Esophagus (tissue), 2 donors: ENCODE data around the gene MSRB2. TPM values are rescaled to one million over a fixed set of nuclear protein-coding genes. Genes with fewer than 3 reads are reported as not detected.

Experiments
- H3K27ac ChIP-seq, 2 donors: one replicate each; pipeline ENCODE4 v1.5.1; 2013; ENCODE audit warnings: low read depth in 2 of 2, mild to moderate bottlenecking in 2 of 2, inconsistent platforms in 1 of 2, low read length in 1 of 2, moderate library complexity in 1 of 2
- H3K27me3 ChIP-seq, 2 donors: one replicate each; pipeline ENCODE4 v1.6.1; 2013; ENCODE audit warnings: low read length in 2 of 2, control low read depth in 1 of 2, mild to moderate bottlenecking in 1 of 2; ENCODE audit not compliant: insufficient read depth in 2 of 2, control insufficient read depth in 1 of 2
- H3K36me3 ChIP-seq, 2 donors: one replicate each; pipeline ENCODE4 v1.6.1; 2013; ENCODE audit warnings: low read length in 1 of 2; ENCODE audit not compliant: control insufficient read depth in 2 of 2, insufficient read depth in 2 of 2
- H3K4me1 ChIP-seq, 2 donors: one replicate each; pipeline ENCODE4 v1.6.1; 2013; ENCODE audit warnings: low read length in 1 of 2; ENCODE audit not compliant: control insufficient read depth in 2 of 2, insufficient read depth in 2 of 2
- H3K4me3 ChIP-seq, 2 donors: one replicate each; pipeline ENCODE4 v1.5.1; 2013; ENCODE audit warnings: low read length in 2 of 2, mild to moderate bottlenecking in 2 of 2, low read depth in 1 of 2, moderate library complexity in 1 of 2
- H3K9me3 ChIP-seq, 2 donors: one replicate each; pipeline ENCODE4 v1.6.1; 2013; ENCODE audit warnings: mild to moderate bottlenecking in 2 of 2, low read depth in 1 of 2, low read length in 1 of 2, moderate library complexity in 1 of 2; ENCODE audit not compliant: control insufficient read depth in 2 of 2, insufficient read depth in 1 of 2
- WGBS, 2 donors: extraction: QIAGEN DNeasy Blood & Tissue Kit; methylation state at CpG; one replicate each; pipeline ENCODE4 v1.1.7; 2013; 5-methylcytosine and 5-hydroxymethylcytosine counted together
- polyA plus RNA-seq, 2 donors: library from polyadenylated mRNA; stranded (reverse); fragments of 200-250 nt; gene quantifications; one replicate each; pipeline ENCODE4 v1.2.3, GENCODE V29; 2013
- donor health status: healthy with polysubstance abuse.
- donor health status: Bipolar disorder and iron deficiency.

MSRB2 gene
- 10 to 100 TPM; 15.9 to 18.7 TPM for polyA plus RNA-seq

- peak within 1 kb of the TSS; percentile 70 to 81 for H3K4me3 ChIP-seq
- peak within 1 kb of the TSS; percentile 89 to 96 for H3K27ac ChIP-seq
- H3K27me3 ChIP-seq: no peaks in the 10 kb centered on the region
- H3K36me3 ChIP-seq: no peaks in the 10 kb centered on the region
- WGBS, 2 donors: 0 to 1% methylated on average over 27 to 50 of the region's 50 CpGs
- peaks cover 3 to 6% of the 10 kb centered on the region in 2 donors for H3K4me1 ChIP-seq
- H3K9me3 ChIP-seq: no peaks in the 10 kb centered on the region
Measured at GRCh38 chr10:23095404-23095965, at the start of gene MSRB2. TSS of gene MSRB2 (plus strand) at chr10:23095579. CDS start at chr10:23095609, 30 bp downstream.

- no peaks in the 10 kb centered on the region for H3K36me3 ChIP-seq
- H3K27ac ChIP-seq: no peak overlapping the region
- WGBS, 2 donors: 49 to 58% methylated on average over 4 of the region's 4 CpGs
- no peak overlapping the region for H3K4me3 ChIP-seq
- H3K9me3 ChIP-seq: peaks cover 0 to 4% of the 10 kb centered on the region in 2 donors
- H3K4me1 ChIP-seq: no peaks in the 10 kb centered on the region
- no peaks in the 10 kb centered on the region for H3K27me3 ChIP-seq
Measured at GRCh38 chr10:23046027-23046426, 49.4 kb upstream of the MSRB2 start.

DNA sequence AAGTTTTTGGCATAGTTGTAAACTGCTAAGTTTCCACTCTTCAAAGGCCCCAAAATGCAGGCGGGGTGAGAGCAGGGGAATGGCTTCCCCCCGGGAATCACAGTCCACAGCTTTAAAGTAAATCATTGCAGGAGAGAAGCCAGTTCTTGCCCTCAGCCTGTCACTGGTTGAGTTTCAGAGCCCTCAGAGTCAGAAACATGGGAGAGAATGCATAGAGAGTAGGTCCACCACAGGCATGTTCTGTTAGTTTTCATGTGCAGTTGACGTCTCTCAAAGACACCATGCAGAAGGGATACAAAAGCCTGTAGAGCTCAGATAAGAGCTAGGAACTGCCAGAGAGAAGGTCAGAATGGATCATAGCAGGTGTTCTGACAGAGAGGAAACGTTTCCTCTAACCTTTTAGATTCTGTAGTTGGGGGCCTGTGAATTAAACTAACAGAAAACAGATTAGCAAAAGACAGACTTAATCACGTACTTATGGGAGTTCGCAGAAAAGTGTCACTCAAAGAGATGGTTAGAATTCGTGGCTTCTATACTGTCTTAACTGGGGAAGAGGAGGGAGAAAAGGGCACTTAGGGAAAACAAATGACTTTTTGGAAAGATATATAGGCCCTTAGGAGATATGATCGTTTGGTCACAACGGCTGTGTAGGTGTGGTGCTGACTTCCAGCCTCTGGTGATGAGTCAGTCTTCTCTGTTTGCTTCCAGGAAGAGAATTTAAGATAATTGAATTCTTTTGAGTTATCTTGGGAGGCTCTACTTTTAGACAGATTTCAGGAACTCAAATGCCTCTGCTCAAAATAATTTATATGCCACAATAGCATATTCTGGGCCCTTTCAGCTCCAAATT is 48.0 kb upstream of the MSRB2 start:
- Histone ChIP-seq H3K27ac (no peak overlapping the region), H3K36me3 (no peaks in the 10 kb centered on the region), H3K4me3 (no peak overlapping the region), H3K27me3 (no peaks in the 10 kb centered on the region), H3K4me1 (no peaks in the 10 kb centered on the region), H3K9me3 (peaks cover 0 to 4% of the 10 kb centered on the region in 2 donors)
- 56 to 57% methylated on average over 9 of the region's 9 CpGs for WGBS, 2 donors

GRCh38 chr10:23048191-23048590 is 47.2 kb upstream of the MSRB2 start:
- H3K36me3 ChIP-seq: no peaks in the 10 kb centered on the region
- H3K27me3 ChIP-seq: no peaks in the 10 kb centered on the region
- peaks cover 0 to under 1% of the 10 kb centered on the region in 2 donors for H3K4me1 ChIP-seq
- peaks cover 0 to 1% of the 10 kb centered on the region in 2 donors for H3K9me3 ChIP-seq
- H3K4me3 ChIP-seq: no peak overlapping the region
- 88 to 95% methylated on average over 4 of the region's 4 CpGs for WGBS, 2 donors
- H3K27ac ChIP-seq: no peak overlapping the region

GRCh38 chr10:23051278-23051677 is 44.1 kb upstream of the MSRB2 start:
- no peaks in the 10 kb centered on the region for H3K27me3 ChIP-seq
- no peaks in the 10 kb centered on the region for H3K9me3 ChIP-seq
- WGBS, 2 donors: 92 to 95% methylated on average over 3 of the region's 3 CpGs
- peaks cover 2 to 3% of the 10 kb centered on the region in 2 donors for H3K4me1 ChIP-seq
- no peaks in the 10 kb centered on the region for H3K36me3 ChIP-seq
- no peak overlapping the region for H3K4me3 ChIP-seq
- H3K27ac ChIP-seq: no peak overlapping the region

GRCh38 chr10:23051855-23052331 is 43.5 kb upstream of the MSRB2 start:
- Histone ChIP-seq H3K4me1 (peaks cover 2 to 3% of the 10 kb centered on the region in 2 donors), H3K36me3 (no peaks in the 10 kb centered on the region), H3K27me3 (no peaks in the 10 kb centered on the region), H3K4me3 (no peak overlapping the region), H3K9me3 (no peaks in the 10 kb centered on the region), H3K27ac (no peak overlapping the region)
- WGBS, 2 donors: 83 to 88% methylated on average over 5 of the region's 5 CpGs

DNA sequence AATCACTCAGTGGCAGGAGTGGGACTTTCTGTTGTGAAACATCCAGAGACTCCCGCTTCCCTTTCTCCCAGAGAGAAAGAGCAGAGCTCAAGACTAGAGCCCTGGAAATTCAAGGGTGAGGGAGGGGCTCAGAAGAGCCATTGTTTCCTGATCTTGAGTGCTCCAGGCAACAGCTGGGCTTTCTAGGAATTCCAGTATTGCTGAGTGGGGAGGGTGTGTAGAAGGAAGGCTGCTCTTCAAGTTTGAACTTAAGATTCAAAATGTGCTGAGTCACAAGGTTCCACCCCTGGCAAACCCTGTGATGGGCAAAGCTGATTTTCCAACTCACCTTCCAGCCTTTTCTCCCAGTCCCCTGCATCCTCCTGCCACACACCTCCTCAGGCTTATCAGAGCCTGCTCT is 42.3 kb upstream of the MSRB2 start:
- H3K27me3 ChIP-seq: no peaks in the 10 kb centered on the region
- peaks cover 2 to 3% of the 10 kb centered on the region in 2 donors for H3K4me1 ChIP-seq
- no peak overlapping the region for H3K27ac ChIP-seq
- no peaks in the 10 kb centered on the region for H3K36me3 ChIP-seq
- no peak overlapping the region for H3K4me3 ChIP-seq
- H3K9me3 ChIP-seq: no peaks in the 10 kb centered on the region
- 35 to 47% methylated on average over 1 of the region's 1 CpG for WGBS, 2 donors

GRCh38 chr10:23055424-23056185 is 39.8 kb upstream of the MSRB2 start:
- no peaks in the 10 kb centered on the region for H3K36me3 ChIP-seq
- H3K4me3 ChIP-seq: no peak overlapping the region
- H3K27me3 ChIP-seq: no peaks in the 10 kb centered on the region
- H3K9me3 ChIP-seq: no peaks in the 10 kb centered on the region
- H3K27ac ChIP-seq: no peak overlapping the region
- 66 to 77% methylated on average over 7 of the region's 7 CpGs for WGBS, 2 donors
- H3K4me1 ChIP-seq: peaks cover 2 to 3% of the 10 kb centered on the region in 2 donors

GRCh38 chr10:23056186-23056579 is 39.2 kb upstream of the MSRB2 start:
- H3K36me3 ChIP-seq: no peaks in the 10 kb centered on the region
- H3K27ac ChIP-seq: no peak overlapping the region
- no peaks in the 10 kb centered on the region for H3K9me3 ChIP-seq
- H3K4me3 ChIP-seq: no peak overlapping the region
- WGBS, 2 donors: 65 to 72% methylated on average over 3 of the region's 3 CpGs
- no peaks in the 10 kb centered on the region for H3K27me3 ChIP-seq
- peaks cover 2 to 3% of the 10 kb centered on the region in 2 donors for H3K4me1 ChIP-seq
